Stimulated activated naive B cell treated with anti-CD40 and anti-IgM and Interleukin-4, amounts not matched to agents 10 μg/mL and 1 μg/mL and 100 μg/mL, for 72 hours (primary cell): Measurements from ENCODE around the gene XPNPEP2.

Source experiments
- ATAC-seq, 2 donors: fragments of 150-1000 bp; cut with Tn5 transposase; replicated peaks; 2 replicates each; pipeline ENCODE4 v1.10.0; 2021; ENCODE audit warnings: moderate library complexity in 1 of 2
- DNase-seq: peaks from one replicate; pipeline ENCODE4 v3.0.0; 2021
- H3K27ac Mint-ChIP-seq: one replicate; pipeline ENCODE4 v1.8.0; 2022; ENCODE audit warnings: mild to moderate bottlenecking, mixed read lengths
- H3K27me3 Mint-ChIP-seq, 2 donors: one replicate each; pipeline ENCODE4 v1.8.0; 2022; ENCODE audit warnings: mixed read lengths in 2 of 2
- H3K36me3 Mint-ChIP-seq, 2 donors: one replicate each; pipeline ENCODE4 v1.8.0; 2022; ENCODE audit warnings: mixed read lengths in 2 of 2, mild to moderate bottlenecking in 1 of 2
- H3K4me1 Mint-ChIP-seq, 2 donors: one replicate each; pipeline ENCODE4 v1.8.0; 2022; ENCODE audit warnings: mixed read lengths in 2 of 2, mild to moderate bottlenecking in 1 of 2
- H3K4me3 Mint-ChIP-seq, 2 donors: one replicate each; pipeline ENCODE4 v1.8.0; 2022; ENCODE audit warnings: mild to moderate bottlenecking in 2 of 2, mixed read lengths in 2 of 2, moderate library complexity in 1 of 2
- H3K9me3 Mint-ChIP-seq, 2 donors: one replicate each; pipeline ENCODE4 v1.8.0; 2022; ENCODE audit warnings: mixed read lengths in 2 of 2, mild to moderate bottlenecking in 1 of 2

The XPNPEP2 gene

GRCh38 chrX:129738466-129739308 lies at the start of gene XPNPEP2:
XPNPEP2 (plus strand) TSS chrX:129738979; CDS start chrX:129739214, 235 bp downstream.
- peaks cover 33 to 58% of the 10 kb centered on the region in 2 donors for H3K4me1 Mint-ChIP-seq
- DNase-seq (no peak), ATAC-seq (no peak)
- H3K36me3 Mint-ChIP-seq: no peaks in the 10 kb centered on the region
- peak within 1 kb of the TSS; percentile 82 for H3K27ac Mint-ChIP-seq
- no peaks in the 10 kb centered on the region for H3K9me3 Mint-ChIP-seq
- H3K4me3 Mint-ChIP-seq: peak within 1 kb of the TSS; percentile 10 to 30
- H3K27me3 Mint-ChIP-seq: peaks cover 0 to 10% of the 10 kb centered on the region in 2 donors

GRCh38 chrX:129689796-129690195 lies 49.0 kb upstream of the XPNPEP2 start:
- no peaks in the 10 kb centered on the region for H3K9me3 Mint-ChIP-seq
- no peaks in the 10 kb centered on the region for H3K4me1 Mint-ChIP-seq
- H3K4me3 Mint-ChIP-seq: no peak overlapping the region
- no peak overlapping the region for H3K27ac Mint-ChIP-seq
- ATAC-seq (no peak), DNase-seq (no peak)
- no peaks in the 10 kb centered on the region for H3K36me3 Mint-ChIP-seq
- no peaks in the 10 kb centered on the region for H3K27me3 Mint-ChIP-seq

GRCh38 chrX:129690435-129690834 lies 48.3 kb upstream of the XPNPEP2 start:
- Mint-ChIP-seq H3K9me3 (no peaks in the 10 kb centered on the region), H3K36me3 (no peaks in the 10 kb centered on the region), H3K4me3 (no peak overlapping the region), H3K27me3 (peaks cover 0 to 4% of the 10 kb centered on the region in 2 donors), H3K27ac (no peak overlapping the region), H3K4me1 (no peaks in the 10 kb centered on the region)
- DNase-seq (no peak), ATAC-seq (no peak)

GRCh38 chrX:129693354-129693753 lies 45.4 kb upstream of the XPNPEP2 start:
- Mint-ChIP-seq H3K9me3 (no peaks in the 10 kb centered on the region), H3K27me3 (peaks cover 0 to 4% of the 10 kb centered on the region in 2 donors), H3K4me3 (no peak overlapping the region), H3K36me3 (no peaks in the 10 kb centered on the region), H3K4me1 (no peaks in the 10 kb centered on the region), H3K27ac (no peak overlapping the region)
- no peak for DNase-seq
- no peak for ATAC-seq

GRCh38 chrX:129694805-129695204 lies 44.0 kb upstream of the XPNPEP2 start:
- no peak overlapping the region for H3K4me3 Mint-ChIP-seq
- no peak for DNase-seq
- no peak for ATAC-seq
- no peaks in the 10 kb centered on the region for H3K9me3 Mint-ChIP-seq
- H3K4me1 Mint-ChIP-seq: no peaks in the 10 kb centered on the region
- peaks cover 0 to 4% of the 10 kb centered on the region in 2 donors for H3K27me3 Mint-ChIP-seq
- H3K36me3 Mint-ChIP-seq: no peaks in the 10 kb centered on the region
- H3K27ac Mint-ChIP-seq: no peak overlapping the region

- Mint-ChIP-seq H3K4me3 (no peak overlapping the region), H3K27ac (no peak overlapping the region), H3K27me3 (peaks cover 0 to 4% of the 10 kb centered on the region in 2 donors), H3K9me3 (no peaks in the 10 kb centered on the region), H3K4me1 (no peaks in the 10 kb centered on the region), H3K36me3 (no peaks in the 10 kb centered on the region)
- DNase-seq (no peak), ATAC-seq (no peak)
Measured at GRCh38 chrX:129695535-129695934, 43.2 kb upstream of the XPNPEP2 start.

GRCh38 chrX:129695937-129696336 lies 42.8 kb upstream of the XPNPEP2 start:
- Mint-ChIP-seq H3K36me3 (no peaks in the 10 kb centered on the region), H3K9me3 (no peaks in the 10 kb centered on the region), H3K4me3 (no peak overlapping the region), H3K4me1 (no peaks in the 10 kb centered on the region), H3K27me3 (peaks cover 0 to 4% of the 10 kb centered on the region in 2 donors), H3K27ac (no peak overlapping the region)
- DNase-seq: no peak
- no peak for ATAC-seq

GRCh38 chrX:129696463-129697155 lies 42.2 kb upstream of the XPNPEP2 start:
- Mint-ChIP-seq H3K27me3 (peaks cover 0 to 4% of the 10 kb centered on the region in 2 donors), H3K4me1 (no peaks in the 10 kb centered on the region), H3K36me3 (no peaks in the 10 kb centered on the region), H3K4me3 (no peak overlapping the region), H3K9me3 (no peaks in the 10 kb centered on the region), H3K27ac (no peak overlapping the region)
- no peak for DNase-seq
- ATAC-seq: no peak

GRCh38 chrX:129697204-129697829 lies 41.5 kb upstream of the XPNPEP2 start:
- ATAC-seq (no peak), DNase-seq (no peak)
- Mint-ChIP-seq H3K4me1 (no peaks in the 10 kb centered on the region), H3K9me3 (no peaks in the 10 kb centered on the region), H3K36me3 (no peaks in the 10 kb centered on the region), H3K27me3 (peaks cover 0 to 4% of the 10 kb centered on the region in 2 donors), H3K27ac (no peak overlapping the region), H3K4me3 (no peak overlapping the region)

- H3K9me3 Mint-ChIP-seq: no peaks in the 10 kb centered on the region
- H3K27ac Mint-ChIP-seq: no peak overlapping the region
Measured at GRCh38 chrX:129698150-129698549, 40.6 kb upstream of the XPNPEP2 start.

GRCh38 chrX:129700536-129700935 lies 38.2 kb upstream of the XPNPEP2 start:
- Mint-ChIP-seq H3K36me3 (no peaks in the 10 kb centered on the region), H3K4me3 (no peak overlapping the region), H3K9me3 (no peaks in the 10 kb centered on the region), H3K4me1 (no peaks in the 10 kb centered on the region), H3K27me3 (no peaks in the 10 kb centered on the region), H3K27ac (no peak overlapping the region)
- ATAC-seq (no peak), DNase-seq (no peak)

More at GRCh38 chrX:129698150-129698549, 40.6 kb upstream of the XPNPEP2 start:
- no peak for DNase-seq
- no peaks in the 10 kb centered on the region for H3K4me1 Mint-ChIP-seq
- ATAC-seq: no peak
- H3K36me3 Mint-ChIP-seq: no peaks in the 10 kb centered on the region
- H3K27me3 Mint-ChIP-seq: peaks cover 0 to 4% of the 10 kb centered on the region in 2 donors
- H3K4me3 Mint-ChIP-seq: no peak overlapping the region

- H3K27ac Mint-ChIP-seq: peak overlapping the region; percentile 11
- DNase-seq (no peak), ATAC-seq (no peak)
- no peaks in the 10 kb centered on the region for H3K9me3 Mint-ChIP-seq
- no peak overlapping the region for H3K4me3 Mint-ChIP-seq
- no peaks in the 10 kb centered on the region for H3K36me3 Mint-ChIP-seq
- H3K4me1 Mint-ChIP-seq: no peaks in the 10 kb centered on the region
- H3K27me3 Mint-ChIP-seq: peaks cover 0 to under 1% of the 10 kb centered on the region in 2 donors
Measured at GRCh38 chrX:129701624-129702069, 37.1 kb upstream of the XPNPEP2 start.

GRCh38 chrX:129704491-129704890 lies 34.3 kb upstream of the XPNPEP2 start:
- DNase-seq (no peak), ATAC-seq (no peak)
- no peaks in the 10 kb centered on the region for H3K4me1 Mint-ChIP-seq
- peaks cover 0 to 3% of the 10 kb centered on the region in 2 donors for H3K36me3 Mint-ChIP-seq
- peaks cover 2 to 4% of the 10 kb centered on the region in 2 donors for H3K9me3 Mint-ChIP-seq
- peaks cover 7% of the 10 kb centered on the region in 2 donors for H3K27me3 Mint-ChIP-seq
- no peak overlapping the region for H3K27ac Mint-ChIP-seq
- H3K4me3 Mint-ChIP-seq: no peak overlapping the region

GRCh38 chrX:129705377-129705925 lies 33.3 kb upstream of the XPNPEP2 start:
- Mint-ChIP-seq H3K4me1 (no peaks in the 10 kb centered on the region), H3K4me3 (no peak overlapping the region), H3K27ac (no peak overlapping the region), H3K9me3 (peaks cover 2 to 4% of the 10 kb centered on the region in 2 donors), H3K27me3 (peaks cover 7% of the 10 kb centered on the region in 2 donors), H3K36me3 (peaks cover 0 to 3% of the 10 kb centered on the region in 2 donors)
- DNase-seq: no peak
- ATAC-seq: no peak
